Activated T-cell treated with anti-CD3 and anti-CD28 coated beads for 24 hours (primary cell): ENCODE measurements around the gene ZSCAN12.
A peak's percentile ranks its signal among the peaks of the same experiment; 100 is the strongest.
"Not testable (repeated sequence)": the region's sequence is repeated elsewhere in the genome, so short reads cannot be mapped to it uniquely, and the experiment has no call there.

ENCODE experiments used
- DNase-seq: peaks from one replicate; pipeline ENCODE4 v3.0.0-alpha.2; 2020; ENCODE audit warnings: low read depth

Gene ZSCAN12

DNA sequence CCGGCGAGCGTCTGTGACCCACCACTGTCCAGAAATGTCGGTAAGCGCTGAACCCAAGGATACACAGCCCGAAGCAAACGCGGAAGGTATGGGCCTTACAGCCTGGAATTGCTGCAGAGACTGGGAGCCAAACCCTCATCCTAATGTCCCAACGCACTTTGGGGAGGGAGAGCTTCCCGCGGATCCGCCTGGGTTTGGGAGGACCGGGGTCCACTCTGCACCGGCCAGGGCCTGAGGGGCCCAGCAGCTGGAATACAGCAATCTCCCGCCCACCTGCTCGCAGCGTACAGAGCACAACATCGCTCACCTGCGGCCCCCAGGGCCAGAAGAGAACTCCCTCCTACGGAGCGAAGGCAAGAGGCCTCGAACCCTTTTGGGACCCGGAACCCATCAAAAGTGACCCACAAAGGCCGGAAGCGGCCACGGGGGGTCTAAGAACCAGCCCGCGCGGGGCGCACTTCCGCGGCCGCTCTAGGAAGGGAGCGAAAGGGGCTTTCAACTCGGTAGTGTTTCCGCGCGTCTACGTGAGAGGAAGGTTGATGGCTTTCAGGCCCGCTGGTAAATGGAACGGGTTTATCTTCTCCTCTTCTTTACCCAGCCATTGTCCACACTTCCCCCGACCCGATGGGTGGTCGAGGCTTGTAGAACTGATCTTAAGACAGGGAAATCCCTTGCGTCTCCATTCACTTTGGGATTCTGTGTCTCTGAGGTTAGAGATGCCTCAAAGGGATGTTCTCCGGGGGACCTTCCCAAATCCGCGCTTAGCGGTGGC is at the start of gene ZSCAN12:
TSS of gene ZSCAN12 (minus strand) at position 398 of the 772 bp plus-strand sequence. CDS start 1,342 bp downstream, outside the sequence.
- peak; percentile 81 for DNase-seq

DNA sequence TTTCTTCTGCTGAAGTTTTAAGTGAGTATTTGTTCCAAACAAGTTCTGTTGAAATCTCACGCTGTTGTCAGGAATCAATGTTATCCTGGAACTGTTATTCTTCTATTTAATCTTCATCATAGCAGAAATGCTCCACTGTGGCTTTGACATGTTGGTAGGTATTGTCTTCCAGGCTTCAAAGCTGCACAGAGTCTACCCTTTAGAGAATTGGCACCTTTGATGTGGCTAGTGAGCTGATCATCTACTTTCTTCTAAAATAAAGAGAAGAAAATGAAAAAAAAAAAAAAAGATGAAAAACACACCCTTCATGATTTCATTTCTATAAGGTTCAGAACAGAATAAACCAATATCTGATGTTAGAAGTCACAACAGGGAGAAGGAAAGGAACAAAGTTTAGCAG is 49.5 kb upstream of the ZSCAN12 start:
- DNase-seq, result no peak

DNA sequence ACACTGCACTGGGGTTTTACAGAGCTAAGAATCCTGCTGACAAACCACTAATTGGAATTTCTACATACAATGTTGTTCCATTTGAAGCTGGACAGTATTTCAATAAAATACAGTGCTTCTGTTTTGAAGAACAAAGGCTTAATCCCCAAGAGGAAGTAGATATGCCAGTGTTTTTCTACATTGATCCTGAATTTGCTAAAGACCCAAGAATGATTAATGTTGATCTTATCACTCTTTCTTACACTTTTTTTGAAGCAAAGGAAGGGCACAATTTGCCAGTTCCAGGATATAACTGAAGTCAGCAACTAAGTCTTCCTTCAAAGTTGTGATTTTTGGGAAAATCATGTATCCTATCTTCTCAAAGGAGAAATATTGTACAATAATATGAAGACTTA is 48.0 kb upstream of the ZSCAN12 start:
- DNase-seq, result not testable (repeated sequence)

DNA sequence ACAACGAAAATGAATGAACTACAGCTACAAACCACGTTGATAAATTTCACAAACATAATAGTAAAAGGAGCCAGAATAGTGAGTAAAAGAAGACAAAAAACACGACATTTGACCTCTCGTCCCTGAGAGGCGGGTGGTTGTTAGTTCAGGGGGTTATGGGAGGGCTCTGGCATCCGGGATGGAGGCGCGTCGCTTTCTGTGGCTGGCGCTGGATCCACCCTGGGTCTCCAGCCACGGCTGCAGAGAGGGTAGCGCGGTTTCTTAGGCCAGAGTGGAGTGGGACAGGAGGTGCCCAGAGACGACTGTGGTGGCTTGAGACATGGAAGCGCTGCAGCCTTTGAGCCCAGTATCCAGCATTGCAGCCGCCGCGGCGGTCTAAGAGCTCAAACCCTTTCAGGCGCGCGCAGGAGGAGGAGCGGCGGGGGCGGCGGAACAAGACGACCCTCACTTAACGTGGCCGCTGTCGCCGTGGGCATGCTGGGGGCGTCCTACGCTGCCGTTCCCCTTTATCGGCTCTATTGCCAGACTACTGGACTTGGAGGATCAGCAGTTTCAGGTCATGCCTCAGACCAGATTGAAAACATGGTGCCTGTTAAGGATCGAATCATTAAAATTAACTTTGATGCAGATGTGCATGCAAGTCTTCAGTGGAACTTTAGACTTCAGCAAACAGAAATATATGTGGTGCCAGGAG is 47.4 kb upstream of the ZSCAN12 start:
- no peak for DNase-seq

DNA sequence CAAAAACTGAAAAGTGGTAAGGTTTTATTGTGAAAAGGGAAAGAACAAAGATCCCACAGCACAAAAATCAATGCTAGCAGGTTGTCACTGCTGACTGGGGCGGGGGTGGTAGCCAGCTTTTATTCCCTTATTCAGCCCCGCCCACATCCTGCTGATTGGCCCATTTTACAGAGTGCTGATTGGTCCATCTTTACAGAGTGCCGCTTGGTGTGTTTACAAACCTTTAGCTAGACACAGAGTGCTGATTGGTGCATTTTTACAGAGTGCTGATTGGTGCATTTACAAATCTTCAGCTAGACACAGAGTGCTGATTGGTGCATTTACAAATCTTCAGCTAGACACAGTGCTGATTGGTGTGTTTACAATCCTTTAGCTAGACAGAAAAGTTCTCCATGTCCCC is 45.2 kb upstream of the ZSCAN12 start:
- DNase-seq, result not testable (repeated sequence)

DNA sequence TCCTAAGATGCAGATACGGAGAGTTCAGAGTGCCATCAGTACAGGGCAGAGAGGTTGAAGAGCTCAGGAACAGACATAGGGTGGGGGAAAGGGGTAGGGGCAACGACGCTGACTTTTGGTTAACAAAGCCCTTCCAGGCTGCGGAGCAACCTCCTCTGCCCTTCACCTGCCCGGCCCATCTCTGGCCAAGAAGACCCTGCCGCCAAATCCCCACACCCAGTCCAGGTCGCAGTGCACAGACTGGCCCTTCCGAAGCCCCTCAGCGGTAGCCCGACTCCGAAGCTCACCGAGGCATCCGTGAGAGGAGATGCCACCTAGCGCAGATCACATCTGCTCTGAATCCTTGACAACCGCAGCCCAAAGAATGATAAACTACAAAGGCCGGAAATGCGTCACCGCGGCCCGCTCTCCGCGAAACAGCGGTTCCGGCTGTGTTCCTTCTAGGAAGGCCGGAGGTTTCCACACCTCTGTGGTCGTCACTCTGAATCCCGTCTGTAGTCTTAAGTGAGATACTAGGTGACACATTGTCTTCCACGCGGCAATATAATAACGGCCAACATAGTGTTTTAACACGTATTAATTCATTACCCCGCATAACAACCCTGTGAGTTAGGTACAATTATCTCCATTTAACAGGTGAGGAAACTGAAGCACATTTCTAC is 43.7 kb upstream of the ZSCAN12 start, which contains the start of gene ZSCAN23:
TSS of gene ZSCAN23 (minus strand) at position 380 of the 662 bp plus-strand sequence. CDS start 7,225 bp downstream, outside the sequence.
- peak; percentile 80 for DNase-seq

DNA sequence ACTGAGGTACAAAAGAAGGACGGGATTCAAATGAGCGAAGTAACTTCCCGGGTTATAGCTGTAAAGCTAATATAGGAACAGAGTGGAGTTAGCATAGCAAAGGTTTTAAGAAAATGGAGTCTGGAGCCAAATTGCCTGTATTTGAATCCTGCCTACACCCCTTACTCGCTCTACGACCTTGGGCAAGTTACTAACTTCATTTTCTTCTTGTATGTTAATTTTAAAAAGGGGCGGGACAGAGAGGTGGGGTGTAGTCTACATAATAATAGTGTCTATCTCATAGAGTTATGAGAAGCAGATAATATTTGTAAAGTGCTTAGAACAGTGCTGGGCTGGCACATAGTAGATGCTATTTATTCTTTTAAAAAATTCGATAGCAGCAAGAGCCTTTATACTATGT is 43.0 kb upstream of the ZSCAN12 start:
- no peak for DNase-seq

DNA sequence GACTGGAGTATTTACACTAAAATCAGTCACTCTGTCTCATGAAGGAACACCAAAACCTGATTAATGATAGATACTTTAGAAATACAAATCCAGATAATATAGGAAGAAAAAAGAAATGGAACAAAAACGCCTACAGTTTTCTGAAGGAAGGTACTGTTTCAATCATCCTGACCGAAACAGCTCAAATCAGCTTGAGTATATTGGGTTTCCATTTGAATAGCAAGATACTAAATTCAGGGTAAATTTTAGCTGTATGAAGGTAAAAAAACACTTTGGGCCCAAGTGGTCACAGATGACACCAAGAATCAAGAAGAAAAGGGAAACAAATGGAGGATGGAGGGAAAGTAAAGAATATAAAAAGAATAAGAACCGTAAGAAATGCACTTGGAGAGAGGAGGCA is 36.9 kb upstream of the ZSCAN12 start:
- no peak for DNase-seq

DNA sequence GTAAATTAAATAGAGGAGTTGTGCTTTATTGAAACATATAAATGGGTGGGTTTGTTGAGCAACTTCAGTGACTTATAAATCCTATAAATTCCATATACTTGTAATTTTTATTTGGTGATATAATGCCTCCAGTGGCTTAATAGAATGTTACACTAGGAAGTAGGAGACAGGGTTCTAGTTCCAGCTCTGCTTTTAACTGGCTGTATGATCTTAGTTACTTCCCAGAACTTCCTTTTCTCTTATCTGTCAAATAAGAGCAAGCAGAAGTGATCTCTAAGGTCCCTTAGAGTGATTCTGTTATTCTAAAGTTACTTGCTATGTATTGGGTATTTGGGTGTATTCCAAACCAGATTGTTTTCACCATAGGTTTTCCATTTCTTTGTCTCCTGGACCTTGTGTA is 33.6 kb upstream of the ZSCAN12 start:
- no peak for DNase-seq

DNA sequence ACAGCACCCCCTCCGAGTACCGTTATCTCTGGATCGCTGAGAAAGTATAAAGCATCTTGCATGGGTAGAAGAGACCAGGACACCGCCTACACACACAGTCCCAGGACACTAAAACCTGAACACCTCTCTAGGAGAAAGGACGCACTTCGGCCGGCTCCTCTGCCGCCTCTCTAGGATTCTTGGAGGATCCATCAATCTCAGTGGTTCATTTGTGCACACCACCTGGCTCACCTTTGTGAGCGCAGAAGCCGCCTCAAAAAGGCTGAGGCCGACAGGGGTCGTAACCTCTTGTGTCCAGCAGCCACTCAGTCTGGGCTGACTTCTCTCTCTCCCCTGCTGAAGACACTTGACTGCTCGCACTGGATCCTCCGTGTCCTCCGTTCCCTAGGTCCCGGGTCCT is 30.2 kb upstream of the ZSCAN12 start:
- no peak for DNase-seq

DNA sequence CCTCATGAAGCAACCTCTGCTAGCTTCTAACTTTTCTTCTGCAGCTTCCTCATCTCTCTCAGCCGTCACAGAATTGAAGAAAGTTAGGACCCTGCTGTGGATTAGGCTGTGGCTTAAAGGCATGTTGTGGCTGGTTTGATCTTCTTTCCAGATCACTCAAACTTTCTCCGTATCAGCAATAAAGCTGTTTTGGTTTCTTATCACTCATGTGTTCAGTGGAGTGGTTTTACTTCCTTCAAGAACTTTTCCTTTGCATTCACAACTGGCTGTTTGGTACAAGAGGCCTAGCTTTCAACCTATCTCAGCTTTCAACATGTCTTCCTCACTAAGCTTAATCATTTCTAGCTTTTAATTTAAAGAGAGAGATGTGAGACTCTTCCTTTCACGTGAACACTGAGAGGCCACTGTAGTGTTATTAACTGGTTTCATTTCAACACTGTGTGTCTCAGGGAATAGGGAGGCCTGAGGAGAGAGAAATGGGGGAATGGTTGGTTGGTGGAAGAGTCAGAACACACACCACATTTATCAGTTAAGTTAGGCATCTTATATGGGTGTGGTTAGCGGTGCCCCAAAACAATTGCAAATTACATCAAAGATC is 26.5 kb upstream of the ZSCAN12 start:
- DNase-seq, result no peak

DNA sequence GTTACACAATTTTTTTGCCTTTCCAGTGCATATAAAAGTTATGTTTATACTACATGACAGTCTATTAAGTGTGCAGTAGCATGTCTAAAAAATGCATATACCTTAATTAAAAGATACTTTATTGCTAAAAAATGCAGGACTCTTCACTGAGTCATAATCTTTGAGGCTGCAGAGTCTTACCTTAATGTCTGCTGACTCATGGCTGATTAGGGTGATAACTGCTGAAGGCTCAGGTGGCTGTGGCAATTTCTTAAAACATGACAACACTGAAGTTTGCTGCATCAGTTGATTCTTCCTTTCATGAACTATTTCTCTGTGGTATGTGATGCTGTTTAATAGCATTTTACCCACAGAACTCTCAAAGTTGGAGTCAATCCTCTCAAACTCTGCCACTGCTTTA is 24.6 kb upstream of the ZSCAN12 start:
- DNase-seq, result no peak

DNA sequence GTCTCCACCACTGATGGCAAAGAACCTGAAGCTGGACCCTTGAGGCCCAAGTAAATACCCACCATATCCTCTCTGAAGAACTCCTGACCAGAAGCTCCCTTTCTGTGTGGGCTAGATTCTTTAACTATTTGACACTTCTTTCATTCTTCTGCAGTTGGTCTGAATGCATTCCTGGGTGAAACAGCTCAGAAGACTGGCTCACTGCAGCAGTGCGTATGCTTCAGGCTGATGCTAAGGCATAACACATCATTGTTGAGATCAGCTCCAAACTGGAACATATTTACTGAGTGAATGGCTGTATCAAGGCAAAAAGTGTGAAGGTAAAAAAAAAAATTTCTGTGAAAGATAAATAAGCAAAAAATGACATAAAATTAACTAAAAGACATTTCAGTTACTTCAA is 24.0 kb upstream of the ZSCAN12 start:
- no peak for DNase-seq

DNA sequence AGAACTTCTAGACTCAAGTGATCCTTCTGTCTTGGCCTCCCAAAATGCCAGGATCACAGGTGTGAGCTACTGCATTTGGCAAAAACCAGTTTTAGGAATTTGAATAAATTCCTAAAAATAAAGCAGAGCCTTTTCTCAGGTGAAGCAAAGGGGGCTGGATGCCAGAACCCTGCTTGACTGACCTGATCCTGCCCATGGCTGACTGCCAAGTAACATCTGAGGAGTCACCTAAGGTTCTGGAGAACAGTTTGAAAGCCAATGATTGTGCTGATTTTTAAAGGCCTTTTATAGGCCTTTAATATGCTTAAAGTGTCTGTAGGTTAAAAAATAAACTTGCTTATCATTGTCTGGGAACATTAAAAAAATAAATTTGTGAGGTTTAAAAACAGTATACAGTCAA is 14.1 kb upstream of the ZSCAN12 start:
- no peak for DNase-seq

DNA sequence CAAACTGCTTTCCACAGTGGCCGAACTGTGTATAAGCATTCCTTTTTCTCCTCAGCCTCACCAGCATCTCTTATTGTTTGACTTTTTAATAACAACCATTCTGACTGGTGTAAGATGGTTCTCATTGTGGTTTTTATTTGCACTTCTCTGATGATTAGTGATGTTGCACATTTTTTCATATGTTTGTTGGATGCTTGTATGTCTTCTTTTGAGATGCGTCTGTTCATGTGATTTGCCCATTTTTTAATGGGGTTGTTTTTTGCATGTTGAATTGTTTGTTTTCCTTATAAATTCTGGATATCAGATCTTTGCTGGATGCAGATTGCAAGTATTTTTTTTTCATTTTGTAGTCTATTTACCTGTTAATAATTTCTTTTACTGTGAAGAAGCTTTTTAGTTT is 11.2 kb upstream of the ZSCAN12 start:
- DNase-seq, result no peak

DNA sequence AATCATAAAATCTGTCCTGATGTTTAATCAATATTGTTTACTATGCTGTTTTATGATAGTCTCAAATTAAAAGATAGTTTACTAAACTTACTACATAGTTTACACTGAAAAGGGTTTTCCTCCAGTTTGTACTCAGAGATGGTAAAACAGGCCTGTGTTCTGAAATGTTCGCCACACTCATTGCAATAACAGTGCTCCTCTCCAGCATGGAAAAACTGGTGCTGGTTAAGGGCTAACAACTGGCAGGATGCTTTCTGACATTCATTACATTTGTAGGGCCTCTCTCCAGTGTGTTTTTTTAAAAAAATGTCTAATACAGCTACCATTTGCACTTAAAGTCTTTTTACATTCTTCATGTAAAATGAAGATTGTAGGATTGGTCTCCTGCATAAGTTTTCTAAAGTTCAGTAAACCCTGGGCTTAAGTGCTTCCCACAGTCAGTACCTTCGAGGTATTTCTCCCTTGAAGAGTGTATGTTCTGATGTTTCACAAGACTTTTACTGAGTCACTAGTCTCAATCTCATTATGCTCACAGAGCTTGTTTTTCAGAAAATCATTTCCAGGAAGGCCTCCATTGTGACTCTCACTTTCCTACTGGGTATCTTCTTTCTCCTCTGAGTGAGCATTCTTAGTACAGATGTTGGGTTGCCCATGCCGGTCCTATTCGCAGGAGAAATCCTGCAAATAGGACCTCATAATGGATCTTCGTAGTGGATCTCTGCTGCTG is 8.7 kb upstream of the ZSCAN12 start:
- DNase-seq, result no peak

DNA sequence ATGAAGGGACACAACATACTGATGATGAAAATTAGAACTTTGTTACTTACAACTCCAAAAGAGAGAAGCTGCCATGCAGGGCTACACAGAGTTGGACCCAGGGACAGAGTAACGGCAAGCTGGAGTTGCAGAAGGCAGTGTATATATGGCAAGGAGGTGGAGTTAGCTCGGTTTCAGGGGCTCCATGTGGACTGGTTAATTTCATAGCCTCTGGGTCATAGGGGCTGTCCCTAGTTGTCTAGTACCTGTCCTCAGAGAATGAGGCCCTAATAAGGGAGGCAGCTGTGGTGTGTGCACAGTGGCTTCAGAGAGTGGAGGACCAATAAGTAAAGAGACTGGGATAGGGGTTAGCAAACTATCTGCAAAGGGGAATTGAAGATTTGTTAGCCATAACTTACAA is 7.9 kb upstream of the ZSCAN12 start:
- DNase-seq, result no peak

DNA sequence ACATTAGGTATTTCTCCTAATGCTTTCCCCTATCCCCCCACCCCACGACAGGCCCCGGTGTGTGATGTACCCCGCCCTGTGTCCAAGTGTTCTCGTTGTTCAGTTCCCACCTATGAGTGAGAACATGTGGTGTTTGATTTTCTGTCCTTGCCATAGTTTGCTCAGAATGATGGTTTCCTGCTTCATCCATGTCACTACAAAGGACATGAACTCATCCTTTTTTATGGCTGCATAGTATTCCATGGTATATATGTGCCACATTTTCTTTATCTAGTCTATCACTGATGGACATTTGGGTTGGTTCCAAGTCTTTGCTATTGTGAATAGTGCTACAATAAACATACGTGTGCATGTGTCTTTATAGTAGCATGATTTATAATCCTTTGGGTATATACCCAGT is 4.4 kb upstream of the ZSCAN12 start:
- DNase-seq, result not testable (repeated sequence)

DNA sequence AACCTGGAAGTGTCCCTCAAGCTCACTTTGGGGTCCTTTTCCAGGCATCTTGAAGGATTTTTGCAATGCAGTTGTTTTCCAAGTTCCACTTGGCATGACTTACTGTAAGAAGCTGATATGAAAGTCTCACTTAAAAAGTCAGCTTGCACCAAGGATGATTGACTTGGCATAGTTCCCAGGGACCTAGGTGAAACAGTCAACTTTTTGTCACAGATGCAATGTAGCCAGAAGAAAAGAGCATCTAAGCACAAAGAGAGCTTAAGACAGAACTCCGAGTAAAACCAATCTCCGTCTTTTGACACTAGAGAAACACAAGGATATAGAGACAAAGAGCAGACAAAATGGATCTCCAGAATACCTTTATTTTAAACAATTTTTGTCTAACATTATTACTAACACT is 2.6 kb upstream of the ZSCAN12 start:
- DNase-seq, result no peak

DNA sequence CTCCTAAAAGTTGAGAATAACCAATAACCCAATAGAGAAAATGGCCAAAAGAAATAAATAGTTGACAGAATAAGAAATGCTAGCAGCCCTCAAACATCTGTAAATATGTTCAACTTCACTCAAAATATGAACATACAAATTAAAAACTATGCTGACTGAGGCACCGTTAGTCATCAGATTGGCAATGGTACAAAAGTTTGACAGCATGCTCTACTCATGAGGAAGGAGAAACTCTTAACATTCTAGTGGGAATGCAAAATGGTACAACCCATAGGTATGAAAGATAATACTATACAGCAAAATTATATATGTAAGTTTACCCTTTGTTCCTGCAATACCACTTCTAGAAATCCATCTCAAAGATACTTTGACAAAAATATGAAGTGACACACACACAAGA is 1.6 kb upstream of the ZSCAN12 start:
- no peak for DNase-seq

DNA sequence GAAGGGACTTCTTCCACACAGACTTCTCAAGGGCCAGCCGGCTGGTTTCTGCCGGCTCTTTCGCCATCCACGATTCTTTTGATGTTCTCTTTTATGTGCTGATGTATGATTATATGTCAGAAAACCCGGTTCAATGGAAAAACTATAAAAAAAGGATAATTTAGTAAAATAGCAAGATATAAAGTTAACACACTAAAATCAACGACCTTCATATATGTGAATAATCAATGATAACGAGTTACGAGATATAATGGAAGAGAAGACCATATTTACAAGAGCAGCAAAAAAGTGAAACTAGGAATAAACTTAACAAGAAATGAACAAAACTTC is 540 bp upstream of the ZSCAN12 start:
- DNase-seq, result no peak

DNA sequence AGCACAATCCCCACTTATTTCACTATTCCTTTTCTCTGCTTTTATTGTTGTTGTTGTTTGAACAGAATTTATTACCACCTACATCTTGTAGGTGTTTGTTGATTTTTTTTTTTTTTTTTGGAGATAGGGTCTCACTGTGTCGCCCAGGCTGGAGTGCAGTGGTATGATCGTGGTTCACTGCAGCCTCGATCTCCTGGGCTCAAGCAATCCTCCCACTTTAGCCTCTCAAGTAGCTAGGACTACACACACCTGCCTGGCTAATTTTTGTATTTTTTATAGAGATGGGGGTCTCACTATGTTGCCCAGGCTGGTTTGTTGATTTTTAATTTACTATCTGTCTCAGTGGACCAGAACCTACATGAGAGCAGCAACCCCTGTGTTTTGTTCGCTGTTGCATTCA is 3.6 kb downstream of the ZSCAN12 start:
- DNase-seq, result no peak
